Uterus (tissue), 4 donors: Measurements from ENCODE around the gene SERPIND1. TPM values are rescaled to one million over a fixed set of nuclear protein-coding genes. Genes with fewer than 3 reads are reported as not detected.
"Not testable (repeated sequence)": the region's sequence is repeated elsewhere in the genome, so short reads cannot be mapped to it uniquely, and the experiment has no call there.

Experiments used
- DNase-seq, 2 donors: peaks; one replicate each; pipeline ENCODE4 v3.0.0-alpha.2; 2019 to 2020
- H3K27ac ChIP-seq, 2 donors: fragments of 200-600 bp; sonication (generic); 1 replicate in 1 of 2; 2 replicates in 1 of 2; pipeline ENCODE4 v1.5.1; 2016 to 2018
- H3K27me3 ChIP-seq, 2 donors: fragments of 200-600 bp; sonication (generic); one replicate each; pipeline ENCODE4 v1.5.1; 2018 to 2019; ENCODE audit warnings: control low read depth in 1 of 2
- H3K36me3 ChIP-seq, 2 donors: fragments of 200-600 bp; sonication (generic); one replicate each; pipeline ENCODE4 v1.5.1; 2019; ENCODE audit warnings: control low read depth in 1 of 2
- H3K4me1 ChIP-seq, 2 donors: fragments of 200-600 bp; sonication (generic); one replicate each; pipeline ENCODE4 v1.5.1; 2018 to 2019; ENCODE audit warnings: control low read depth in 1 of 2
- H3K4me3 ChIP-seq, 2 donors: fragments of 200-600 bp; sonication (generic); 1 replicate in 1 of 2; 2 replicates in 1 of 2; pipeline ENCODE4 v1.5.1; 2018 to 2019; ENCODE audit warnings: mild to moderate bottlenecking in 1 of 2
- H3K9me3 ChIP-seq, 2 donors: fragments of 200-600 bp; sonication (generic); one replicate each; pipeline ENCODE4 v1.5.1; 2019; ENCODE audit warnings: control low read depth in 1 of 2
- POLR2A ChIP-seq, 2 donors: fragments of 450-650 bp; IDR thresholded peaks; one replicate each; pipeline ENCODE4 v1.6.1; 2016; ENCODE audit warnings: antibody characterized with exemption in 2 of 2, mild to moderate bottlenecking in 1 of 2, moderate library complexity in 1 of 2
- intact Hi-C: fragments of 100-400 bp; cut with DNase I; formaldehyde crosslinking; loops from one replicate; pipeline ENCODE4 v1.15.1; 2023; ENCODE audit warnings: low total_unique reads
- total RNA-seq, 4 donors: library from RNA; depleted of rRNA in 3 of 4; stranded (reverse); fragments of >200 nt in 3 of 4; gene quantifications; one replicate each; pipeline versions ENCODE4 v1.1.0 to v1.2.4, GENCODE V29; 2014 to 2023
- TF ChIP-seq, protein P1 (sequence below), 4 experiments: fragments of 200-600 bp in 2 of 4; fragments of 450-650 bp in 2 of 4; sonication (generic) in 2 of 4; IDR thresholded peaks; one replicate each; pipeline ENCODE4 v1.5.1; 2016 to 2019; ENCODE audit warnings: antibody characterized with exemption in 4 of 4, mild to moderate bottlenecking in 2 of 4, moderate library complexity in 1 of 4
- donor health status: DM: yes; HTN: yes; CAD: no.

Gene SERPIND1
- total RNA-seq, 4 donors from 2014 or later = 1.0 to 4.5 TPM; not detected in 2

DNA sequence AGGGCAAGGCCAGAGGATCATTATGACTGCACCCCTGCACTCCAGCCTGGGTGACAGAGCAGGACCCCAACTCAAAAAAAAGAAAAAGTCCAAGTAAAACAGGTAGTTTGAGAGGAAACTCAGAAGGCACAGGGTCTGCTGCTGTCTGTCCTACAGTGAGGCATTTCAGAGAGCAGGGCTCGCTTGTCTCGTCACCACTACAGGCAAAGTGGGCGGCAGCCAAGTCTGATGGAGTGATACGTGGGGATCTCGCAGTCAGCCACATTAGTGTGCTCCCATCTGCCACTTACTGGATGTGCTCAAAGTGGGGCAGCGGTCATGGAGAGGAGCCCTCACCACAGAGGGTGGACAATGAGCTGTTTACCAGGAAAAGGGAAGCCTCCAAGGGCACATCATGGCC is 42.6 kb downstream of the SERPIND1 start:
- intact Hi-C loops = no loop called here
- no peak for DNase-seq
- H3K27me3 ChIP-seq = no peaks in the 10 kb centered on the region
- no peak overlapping the region for H3K27ac ChIP-seq
- no peak overlapping the region for H3K4me3 ChIP-seq
- TF ChIP-seq POLR2A (IDR thresholded peaks at IDR 0.05) = no peak
- TF ChIP-seq, protein P1, sequence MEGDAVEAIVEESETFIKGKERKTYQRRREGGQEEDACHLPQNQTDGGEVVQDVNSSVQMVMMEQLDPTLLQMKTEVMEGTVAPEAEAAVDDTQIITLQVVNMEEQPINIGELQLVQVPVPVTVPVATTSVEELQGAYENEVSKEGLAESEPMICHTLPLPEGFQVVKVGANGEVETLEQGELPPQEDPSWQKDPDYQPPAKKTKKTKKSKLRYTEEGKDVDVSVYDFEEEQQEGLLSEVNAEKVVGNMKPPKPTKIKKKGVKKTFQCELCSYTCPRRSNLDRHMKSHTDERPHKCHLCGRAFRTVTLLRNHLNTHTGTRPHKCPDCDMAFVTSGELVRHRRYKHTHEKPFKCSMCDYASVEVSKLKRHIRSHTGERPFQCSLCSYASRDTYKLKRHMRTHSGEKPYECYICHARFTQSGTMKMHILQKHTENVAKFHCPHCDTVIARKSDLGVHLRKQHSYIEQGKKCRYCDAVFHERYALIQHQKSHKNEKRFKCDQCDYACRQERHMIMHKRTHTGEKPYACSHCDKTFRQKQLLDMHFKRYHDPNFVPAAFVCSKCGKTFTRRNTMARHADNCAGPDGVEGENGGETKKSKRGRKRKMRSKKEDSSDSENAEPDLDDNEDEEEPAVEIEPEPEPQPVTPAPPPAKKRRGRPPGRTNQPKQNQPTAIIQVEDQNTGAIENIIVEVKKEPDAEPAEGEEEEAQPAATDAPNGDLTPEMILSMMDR (IDR thresholded peaks at IDR 0.05) = no peak
- H3K9me3 ChIP-seq = no peaks in the 10 kb centered on the region
- no peaks in the 10 kb centered on the region for H3K4me1 ChIP-seq
- no peaks in the 10 kb centered on the region for H3K36me3 ChIP-seq

DNA sequence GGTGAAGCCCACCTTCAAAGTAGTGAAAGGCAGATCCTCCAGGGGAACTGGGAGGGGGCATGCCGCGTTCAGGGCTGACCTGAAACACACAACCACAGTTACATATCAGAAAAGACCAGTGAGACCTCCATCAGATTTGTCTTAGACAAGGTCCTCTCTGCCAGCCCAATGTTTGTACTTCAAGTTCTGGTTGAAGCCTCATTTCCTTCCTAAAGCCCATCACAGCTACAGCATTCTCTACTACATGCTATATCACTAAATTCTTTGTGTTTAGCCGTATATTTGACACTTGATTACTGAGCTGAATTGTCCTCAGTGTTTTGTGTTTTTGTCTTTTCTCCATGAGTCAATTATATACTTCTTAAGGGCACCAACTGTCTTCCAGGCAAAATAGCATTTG is 44.6 kb downstream of the SERPIND1 start:
- Histone ChIP-seq H3K4me3 (no peak overlapping the region), H3K27me3 (no peaks in the 10 kb centered on the region), H3K27ac (no peak overlapping the region), H3K9me3 (no peaks in the 10 kb centered on the region), H3K4me1 (no peaks in the 10 kb centered on the region), H3K36me3 (no peaks in the 10 kb centered on the region)
- DNase-seq = no peak
- intact Hi-C loops = no loop called here
- TF ChIP-seq, protein P1 (IDR thresholded peaks at IDR 0.05) = no peak
- no peak for TF ChIP-seq POLR2A (IDR thresholded peaks at IDR 0.05)

DNA sequence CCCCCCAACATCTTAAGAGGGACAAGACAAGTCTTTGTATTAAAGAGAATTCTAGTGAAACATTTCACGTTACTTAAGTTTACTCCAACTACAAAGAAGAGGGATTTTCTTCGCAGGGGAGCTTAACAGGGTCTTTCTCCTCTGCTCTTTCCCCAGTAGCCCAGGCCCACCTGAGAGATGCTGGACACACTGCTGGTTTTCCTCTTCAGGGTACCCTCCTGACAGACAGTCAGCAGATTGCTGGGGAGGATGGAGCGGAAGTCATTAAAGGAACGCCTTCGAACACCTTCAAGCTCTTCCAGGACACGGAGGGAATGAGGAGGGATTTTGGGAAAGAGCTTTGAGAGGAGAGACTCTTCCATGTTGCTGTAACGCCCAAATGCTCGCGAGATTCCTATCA is 45.6 kb downstream of the SERPIND1 start:
- intact Hi-C loops = no loop called here
- TF ChIP-seq, protein P1 (IDR thresholded peaks at IDR 0.05) = no peak
- no peak for TF ChIP-seq POLR2A (IDR thresholded peaks at IDR 0.05)

DNA sequence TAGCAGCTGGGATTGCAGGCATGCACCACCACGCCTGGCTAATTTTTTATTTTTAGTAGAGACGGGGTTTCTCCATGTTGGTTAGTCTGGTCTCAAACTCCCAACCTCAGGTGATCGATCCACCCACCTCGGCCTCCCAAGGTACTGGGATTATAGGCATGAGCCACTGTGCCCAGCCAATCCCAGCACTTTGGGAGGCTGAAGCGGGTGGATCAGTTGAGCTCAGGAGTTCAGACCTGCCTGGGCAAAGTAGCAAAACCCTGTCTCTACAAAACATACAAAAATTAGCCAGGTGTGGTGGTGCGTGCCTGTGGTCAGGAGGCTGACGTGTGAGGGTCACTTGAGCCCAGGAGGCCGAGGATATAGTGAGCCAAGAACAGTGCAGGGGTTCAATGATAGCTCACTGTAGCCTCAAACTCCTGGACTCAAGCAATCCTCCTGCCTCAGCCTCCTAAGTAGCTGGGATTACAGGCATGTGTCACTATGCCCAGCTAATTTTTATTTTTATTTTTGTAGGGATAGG is 47.9 kb downstream of the SERPIND1 start:
- H3K36me3 ChIP-seq, intact Hi-C loops, H3K27me3 ChIP-seq, H3K4me3 ChIP-seq, H3K9me3 ChIP-seq, DNase-seq, H3K27ac ChIP-seq, H3K4me1 ChIP-seq: not testable (repeated sequence)

More for the DNA sequence above, 45.6 kb downstream of the SERPIND1 start:
- H3K36me3 ChIP-seq = no peaks in the 10 kb centered on the region
- H3K4me1 ChIP-seq = no peaks in the 10 kb centered on the region
- H3K9me3 ChIP-seq = no peaks in the 10 kb centered on the region
- DNase-seq = no peak
- H3K27ac ChIP-seq = no peak overlapping the region
- H3K4me3 ChIP-seq = no peak overlapping the region
- no peaks in the 10 kb centered on the region for H3K27me3 ChIP-seq

DNA sequence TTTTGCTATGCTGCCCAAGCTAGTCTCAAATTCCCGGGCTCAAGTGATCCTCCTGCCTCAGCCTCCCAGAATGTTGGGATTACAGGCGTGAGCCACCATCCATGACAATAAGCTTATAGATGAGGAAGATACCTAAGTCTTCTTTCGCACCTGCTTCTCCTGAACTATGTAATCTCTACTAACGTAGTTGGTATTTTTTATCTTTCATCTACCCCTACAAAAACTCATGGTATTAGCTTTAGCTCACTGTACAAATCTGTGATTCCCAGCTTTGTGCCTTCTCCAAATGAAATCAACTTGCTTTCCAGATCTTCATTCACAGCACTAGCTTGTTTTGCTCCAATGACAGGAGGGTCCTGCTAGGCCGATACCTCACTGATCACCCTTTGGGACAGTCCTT is 48.3 kb downstream of the SERPIND1 start:
- no peak for DNase-seq
- intact Hi-C loops = no loop called here
- H3K4me3 ChIP-seq = no peak overlapping the region
- no peak overlapping the region for H3K27ac ChIP-seq
- TF ChIP-seq, protein P1 (IDR thresholded peaks at IDR 0.05) = no peak
- TF ChIP-seq POLR2A (IDR thresholded peaks at IDR 0.05) = no peak
- H3K9me3 ChIP-seq = no peaks in the 10 kb centered on the region
- H3K4me1 ChIP-seq = no peaks in the 10 kb centered on the region
- H3K36me3 ChIP-seq = no peaks in the 10 kb centered on the region
- H3K27me3 ChIP-seq = no peaks in the 10 kb centered on the region

DNA sequence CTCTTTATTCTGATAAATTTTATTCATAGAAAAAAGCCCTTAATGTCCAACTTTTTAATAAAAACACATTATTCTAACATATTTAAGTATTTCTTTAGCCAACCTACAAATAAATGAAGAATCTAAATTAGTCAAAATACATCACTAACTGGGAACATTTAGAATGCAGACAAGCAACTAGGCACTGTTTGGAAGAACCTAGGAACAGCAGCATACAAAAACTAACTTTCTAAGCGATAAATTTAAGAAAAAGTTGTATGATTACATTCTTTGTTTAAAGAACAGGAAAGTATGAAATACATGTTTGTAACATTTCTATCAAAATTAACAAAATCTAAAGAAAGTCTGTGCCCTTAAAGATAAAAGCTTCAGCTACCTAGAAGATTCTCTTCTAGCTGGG is 49.4 kb downstream of the SERPIND1 start:
- no peaks in the 10 kb centered on the region for H3K27me3 ChIP-seq
- no peaks in the 10 kb centered on the region for H3K4me1 ChIP-seq
- no peaks in the 10 kb centered on the region for H3K9me3 ChIP-seq
- TF ChIP-seq POLR2A (IDR thresholded peaks at IDR 0.05) = no peak
- TF ChIP-seq, protein P1 (IDR thresholded peaks at IDR 0.05) = no peak
- H3K36me3 ChIP-seq = no peaks in the 10 kb centered on the region
- DNase-seq = no peak
- no peak overlapping the region for H3K27ac ChIP-seq
- intact Hi-C loops = no loop called here
- H3K4me3 ChIP-seq = no peak overlapping the region

DNA sequence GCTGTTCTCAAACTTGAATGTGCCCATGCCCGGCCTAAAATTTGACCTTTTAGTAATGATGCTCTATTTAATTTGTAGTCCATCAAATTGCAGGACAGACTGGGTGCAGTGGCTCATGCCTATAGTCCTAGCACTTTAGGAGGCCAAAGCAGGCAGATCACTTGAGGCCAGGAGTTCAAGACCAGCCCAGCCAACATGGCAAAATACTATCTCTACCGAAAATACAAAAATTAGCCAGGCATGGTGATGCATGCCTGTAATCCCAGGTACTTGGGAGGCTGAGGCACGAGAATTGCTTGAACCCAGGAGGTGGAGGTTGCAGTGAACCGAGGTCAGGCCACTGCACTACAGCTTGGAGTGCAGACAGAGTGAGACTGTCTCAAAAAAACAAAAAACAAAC is 51.3 kb downstream of the SERPIND1 start:
- H3K36me3 ChIP-seq, intact Hi-C loops, H3K9me3 ChIP-seq, H3K4me1 ChIP-seq, H3K27me3 ChIP-seq, H3K4me3 ChIP-seq, DNase-seq, H3K27ac ChIP-seq: not testable (repeated sequence)
